ENCODE data around the gene SLC15A3. TPM values are rescaled to one million over a fixed set of nuclear protein-coding genes. Genes with fewer than 3 reads are reported as not detected.

SLC15A3 gene
- total RNA-seq, 1 experiment from 2014 or later = 6.8 TPM

- no peaks in the 10 kb centered on the region for H3K4me1 Mint-ChIP-seq (ENCODE audit: low read depth, unreplicated experiment)
- H3K36me3 Mint-ChIP-seq (ENCODE audit: insufficient read depth, unreplicated experiment) = no peaks in the 10 kb centered on the region
- no TSS peak for BruUV-seq (replicated peaks)
- no peak overlapping the region for H3K4me3 Mint-ChIP-seq (ENCODE audit: low read depth, unreplicated experiment)
- intact Hi-C loops (cut with micrococcal nuclease; ENCODE audit: unreplicated experiment) = no loop called here
- CTCF ChIA-PET = no interaction called here
- H3K27me3 Mint-ChIP-seq (ENCODE audit: unreplicated experiment) = peaks cover 55% of the 10 kb centered on the region
- peaks cover 7% of the 10 kb centered on the region for H3K9me3 Mint-ChIP-seq (ENCODE audit: low read depth, unreplicated experiment)
- no peak overlapping the region for H3K27ac Mint-ChIP-seq (ENCODE audit: unreplicated experiment)
- DNase-seq = no peak
- no peak for TF ChIP-seq CTCF (IDR thresholded peaks at IDR 0.05; ENCODE audit: unreplicated experiment)
Measured at GRCh38 chr11:60964801-60965200, 12.8 kb upstream of the SLC15A3 start.

GRCh38 chr11:60960405-60960804 lies 8.4 kb upstream of the SLC15A3 start:
- Mint-ChIP-seq H3K36me3 (ENCODE audit: insufficient read depth, unreplicated experiment) (no peaks in the 10 kb centered on the region), H3K4me1 (ENCODE audit: low read depth, unreplicated experiment) (no peaks in the 10 kb centered on the region), H3K9me3 (ENCODE audit: low read depth, unreplicated experiment) (no peaks in the 10 kb centered on the region), H3K4me3 (ENCODE audit: low read depth, unreplicated experiment) (no peak overlapping the region), H3K27me3 (ENCODE audit: unreplicated experiment) (peaks cover 48% of the 10 kb centered on the region), H3K27ac (ENCODE audit: unreplicated experiment) (no peak overlapping the region)
- no peak for DNase-seq
- BruUV-seq (replicated peaks) = no TSS peak
- intact Hi-C loops (cut with micrococcal nuclease; ENCODE audit: unreplicated experiment) = no loop called here
- CTCF ChIA-PET = no interaction called here
- no peak for TF ChIP-seq CTCF (IDR thresholded peaks at IDR 0.05; ENCODE audit: unreplicated experiment)

- H3K4me1 Mint-ChIP-seq (ENCODE audit: low read depth, unreplicated experiment) = no peaks in the 10 kb centered on the region
- no TSS peak for BruUV-seq (replicated peaks)
- CTCF ChIA-PET = no interaction called here
Measured at GRCh38 chr11:60959431-60959830, 7.5 kb upstream of the SLC15A3 start.

GRCh38 chr11:60957188-60957587 lies 5.2 kb upstream of the SLC15A3 start:
- no peak for TF ChIP-seq CTCF (IDR thresholded peaks at IDR 0.05; ENCODE audit: unreplicated experiment)
- BruUV-seq (replicated peaks) = no TSS peak
- peaks cover 44% of the 10 kb centered on the region for H3K27me3 Mint-ChIP-seq (ENCODE audit: unreplicated experiment)
- no peaks in the 10 kb centered on the region for H3K9me3 Mint-ChIP-seq (ENCODE audit: low read depth, unreplicated experiment)
- H3K36me3 Mint-ChIP-seq (ENCODE audit: insufficient read depth, unreplicated experiment) = peaks cover 3% of the 10 kb centered on the region
- H3K27ac Mint-ChIP-seq (ENCODE audit: unreplicated experiment) = no peak overlapping the region
- intact Hi-C loops (cut with micrococcal nuclease; ENCODE audit: unreplicated experiment) = no loop called here
- CTCF ChIA-PET = no interaction called here
- H3K4me1 Mint-ChIP-seq (ENCODE audit: low read depth, unreplicated experiment) = peaks cover 4% of the 10 kb centered on the region
- no peak for DNase-seq
- H3K4me3 Mint-ChIP-seq (ENCODE audit: low read depth, unreplicated experiment) = no peak overlapping the region

More at GRCh38 chr11:60959431-60959830, 7.5 kb upstream of the SLC15A3 start:
- TF ChIP-seq CTCF (IDR thresholded peaks at IDR 0.05; ENCODE audit: unreplicated experiment) = no peak
- DNase-seq = no peak
- Mint-ChIP-seq H3K9me3 (ENCODE audit: low read depth, unreplicated experiment) (no peaks in the 10 kb centered on the region), H3K36me3 (ENCODE audit: insufficient read depth, unreplicated experiment) (no peaks in the 10 kb centered on the region), H3K27me3 (ENCODE audit: unreplicated experiment) (peaks cover 44% of the 10 kb centered on the region), H3K4me3 (ENCODE audit: low read depth, unreplicated experiment) (no peak overlapping the region), H3K27ac (ENCODE audit: unreplicated experiment) (no peak overlapping the region)
- intact Hi-C loops (cut with micrococcal nuclease; ENCODE audit: unreplicated experiment) = no loop called here

All from Calu3 (cell line).